Testis (tissue), 3 donors: ENCODE data around the gene SIPA1. TPM values are rescaled to one million over a fixed set of nuclear protein-coding genes. Genes with fewer than 3 reads are reported as not detected.
A peak's percentile ranks its signal among the peaks of the same experiment; 100 is the strongest.

Experiments used
- DNase-seq: peaks from one replicate; pipeline ENCODE4 v3.0.0-alpha.2; 2019
- H3K27ac ChIP-seq, 2 donors: fragments of 200-600 bp; sonication (generic); one replicate each; pipeline ENCODE4 v1.5.1; 2019
- H3K27me3 ChIP-seq: fragments of 200-600 bp; sonication (generic); one replicate; pipeline ENCODE4 v1.5.1; 2019
- H3K36me3 ChIP-seq: fragments of 200-600 bp; sonication (generic); one replicate; pipeline ENCODE4 v1.5.1; 2017; ENCODE audit warnings: low read depth; ENCODE audit errors: missing control alignments
- H3K4me1 ChIP-seq: fragments of 200-600 bp; sonication (generic); one replicate; pipeline ENCODE4 v1.5.1; 2019
- H3K4me3 ChIP-seq, 2 donors: fragments of 200-600 bp; sonication (generic); one replicate each; pipeline ENCODE4 v1.5.1; 2017 to 2019
- H3K9me3 ChIP-seq: fragments of 200-600 bp; sonication (generic); one replicate; pipeline ENCODE4 v1.5.1; 2017
- POLR2A ChIP-seq: fragments of 450-650 bp; IDR thresholded peaks from one replicate; pipeline ENCODE4 v1.6.1; 2017; ENCODE audit warnings: antibody characterized with exemption, mild to moderate bottlenecking, moderate library complexity
- WGBS, 2 donors: methylation state at CpG; one replicate each; pipeline ENCODE4 v1.1.5; 2018; 5-methylcytosine and 5-hydroxymethylcytosine counted together
- intact Hi-C: fragments of 100-400 bp; cut with DNase I; formaldehyde crosslinking; loops from one replicate; pipeline ENCODE4 v1.15.1; 2023; ENCODE audit warnings: low total_unique reads
- polyA plus RNA-seq: library from polyadenylated mRNA; stranded (reverse); fragments of 350-450 nt; fragmentation: Illumina TruSeq; extraction: RNeasy Lipid Tissue Mini Kit (QIAGEN cat#74804); gene quantifications from one replicate; pipeline ENCODE4 v1.2.3, GENCODE V29; 2014; ENCODE audit warnings: low read depth, low replicate concordance; ENCODE audit not compliant: insufficient read depth
- total RNA-seq, 2 donors: library from RNA; depleted of rRNA; stranded (reverse); fragments of >200 nt; gene quantifications; one replicate each; pipeline ENCODE4 v1.2.3, GENCODE V29; 2016
- TF ChIP-seq, protein P1 (sequence below), 3 experiments: fragments of 450-650 bp in 2 of 3; fragments of 200-600 bp in 1 of 3; sonication (generic) in 1 of 3; IDR thresholded peaks; one replicate each; pipeline ENCODE4 v1.5.1; 2016 to 2019; ENCODE audit warnings: antibody characterized with exemption in 3 of 3, mild to moderate bottlenecking in 2 of 3, moderate library complexity in 1 of 3

The SIPA1 gene
- total and polyA plus RNA-seq, 3 donors from 2014 or later, result 15.2 to 29.0 (median 23.5) TPM

DNA sequence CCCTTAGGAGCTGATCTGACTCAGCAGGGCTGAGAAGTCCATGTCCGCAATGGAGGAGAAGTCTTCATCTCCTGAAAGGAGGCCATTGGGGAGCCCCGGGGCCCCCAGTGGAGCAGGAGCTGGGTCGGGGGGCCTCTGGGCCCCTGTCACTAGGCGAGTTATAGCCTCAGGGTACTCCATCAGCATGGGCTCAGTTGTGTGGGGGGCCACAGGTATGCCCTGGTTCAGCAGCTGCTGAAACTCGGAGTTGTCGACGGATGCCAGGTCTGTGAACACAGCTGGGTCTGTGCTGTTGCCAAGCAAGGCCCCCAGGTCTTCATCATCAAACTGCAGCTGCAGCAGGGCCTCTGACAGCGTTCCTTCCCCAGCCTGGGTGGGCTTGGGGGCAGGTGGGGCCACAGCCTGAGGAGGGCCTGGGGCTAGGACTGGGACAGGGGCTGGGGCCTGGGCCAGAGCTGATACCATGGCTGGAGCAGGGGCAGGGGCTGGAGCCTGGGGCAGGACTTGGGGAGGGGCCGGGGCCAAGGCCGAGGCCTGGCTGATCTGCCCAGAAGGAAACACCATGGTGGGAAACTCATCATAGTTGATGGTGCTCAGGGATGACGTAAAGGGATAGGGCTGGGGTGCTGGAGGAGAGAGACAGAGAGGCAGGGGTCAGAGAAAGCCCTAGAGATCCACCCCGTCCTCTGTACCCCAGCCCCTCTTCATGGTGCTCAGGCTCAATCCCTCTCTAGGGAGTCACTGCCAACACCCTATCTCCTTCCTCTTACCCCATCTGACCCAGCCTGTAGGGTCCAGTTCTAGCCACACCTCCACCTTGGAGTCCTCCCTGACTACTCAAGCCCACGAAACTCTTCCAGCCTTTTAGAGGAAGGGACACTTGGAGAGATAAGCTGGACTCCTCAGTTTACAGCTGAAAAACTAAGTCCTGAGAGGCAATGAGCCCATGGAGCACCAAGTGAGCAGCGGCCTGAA lies 16.8 kb downstream of the SIPA1 start:
- Histone ChIP-seq H3K27me3 (no peaks in the 10 kb centered on the region), H3K36me3 (no peaks in the 10 kb centered on the region), H3K4me3 (no peak overlapping the region), H3K27ac (peak overlapping the region in 1 of 2 donors; percentile 98), H3K9me3 (no peaks in the 10 kb centered on the region), H3K4me1 (peaks cover 21% of the 10 kb centered on the region)
- TF ChIP-seq, protein P1, sequence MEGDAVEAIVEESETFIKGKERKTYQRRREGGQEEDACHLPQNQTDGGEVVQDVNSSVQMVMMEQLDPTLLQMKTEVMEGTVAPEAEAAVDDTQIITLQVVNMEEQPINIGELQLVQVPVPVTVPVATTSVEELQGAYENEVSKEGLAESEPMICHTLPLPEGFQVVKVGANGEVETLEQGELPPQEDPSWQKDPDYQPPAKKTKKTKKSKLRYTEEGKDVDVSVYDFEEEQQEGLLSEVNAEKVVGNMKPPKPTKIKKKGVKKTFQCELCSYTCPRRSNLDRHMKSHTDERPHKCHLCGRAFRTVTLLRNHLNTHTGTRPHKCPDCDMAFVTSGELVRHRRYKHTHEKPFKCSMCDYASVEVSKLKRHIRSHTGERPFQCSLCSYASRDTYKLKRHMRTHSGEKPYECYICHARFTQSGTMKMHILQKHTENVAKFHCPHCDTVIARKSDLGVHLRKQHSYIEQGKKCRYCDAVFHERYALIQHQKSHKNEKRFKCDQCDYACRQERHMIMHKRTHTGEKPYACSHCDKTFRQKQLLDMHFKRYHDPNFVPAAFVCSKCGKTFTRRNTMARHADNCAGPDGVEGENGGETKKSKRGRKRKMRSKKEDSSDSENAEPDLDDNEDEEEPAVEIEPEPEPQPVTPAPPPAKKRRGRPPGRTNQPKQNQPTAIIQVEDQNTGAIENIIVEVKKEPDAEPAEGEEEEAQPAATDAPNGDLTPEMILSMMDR (IDR thresholded peaks at IDR 0.05), result no peak
- TF ChIP-seq POLR2A, result no peak
- WGBS, 2 donors, result 77 to 79% methylated on average over 9 to 14 of the region's 14 CpGs
- intact Hi-C loops, result no loop called here
- DNase-seq, result no peak

DNA sequence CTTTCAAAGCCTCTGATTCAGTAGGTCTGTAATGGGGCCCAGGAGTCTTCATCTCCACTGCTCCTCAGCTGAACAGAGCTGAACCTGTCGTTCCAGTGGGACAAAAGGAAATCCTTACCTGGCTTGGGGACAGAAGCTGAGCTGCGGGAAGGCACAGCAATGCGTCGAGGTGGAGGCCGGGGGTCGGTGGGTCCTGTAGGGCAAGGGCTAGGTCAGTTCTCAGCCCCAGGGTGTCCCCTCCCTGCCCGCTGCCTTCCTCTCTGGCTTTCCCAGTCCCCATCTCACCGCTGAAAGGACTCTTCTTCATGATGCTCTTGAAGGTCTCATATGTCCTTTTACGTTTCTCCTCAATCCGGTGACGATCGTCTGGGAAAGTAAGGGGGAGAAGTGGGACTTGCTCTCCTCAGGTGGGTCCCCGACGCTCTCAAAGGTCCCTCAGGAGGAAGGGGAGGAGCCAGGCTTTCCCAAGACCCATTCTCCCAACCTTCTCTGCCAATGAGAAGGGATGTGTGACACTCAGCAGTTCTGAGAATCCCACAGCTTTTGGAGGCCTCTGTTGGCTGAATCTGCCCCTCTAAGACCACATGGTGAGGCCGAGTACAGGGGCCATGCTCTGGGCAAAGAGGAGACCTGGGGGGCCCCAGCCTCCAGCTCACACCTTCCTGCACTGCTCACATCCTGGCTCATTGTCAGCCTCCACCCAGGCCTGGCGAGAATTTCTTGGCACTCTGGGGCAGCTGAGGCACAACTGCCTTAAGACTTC lies 17.9 kb downstream of the SIPA1 start:
- H3K4me1 ChIP-seq, result peaks cover 21% of the 10 kb centered on the region
- TF ChIP-seq, protein P1 (IDR thresholded peaks at IDR 0.05), result no peak
- TF ChIP-seq POLR2A, result no peak
- H3K4me3 ChIP-seq, result no peak overlapping the region
- intact Hi-C loops, result no loop called here
- no peak overlapping the region for H3K27ac ChIP-seq
- no peaks in the 10 kb centered on the region for H3K27me3 ChIP-seq
- WGBS, 2 donors, result 83 to 87% methylated on average over 15 to 16 of the region's 16 CpGs
- H3K36me3 ChIP-seq, result no peaks in the 10 kb centered on the region
- no peak for DNase-seq
- H3K9me3 ChIP-seq, result no peaks in the 10 kb centered on the region

- H3K36me3 ChIP-seq, result no peaks in the 10 kb centered on the region
- intact Hi-C loops, result no loop called here
- DNase-seq, result no peak
- WGBS, 2 donors, result 88 to 93% methylated on average over 7 of the region's 7 CpGs
- H3K9me3 ChIP-seq, result no peaks in the 10 kb centered on the region
- H3K4me1 ChIP-seq, result peaks cover 23% of the 10 kb centered on the region
- no peaks in the 10 kb centered on the region for H3K27me3 ChIP-seq
- H3K27ac ChIP-seq, result no peak overlapping the region
- no peak for TF ChIP-seq POLR2A
- TF ChIP-seq, protein P1 (IDR thresholded peaks at IDR 0.05), result no peak
- no peak overlapping the region for H3K4me3 ChIP-seq
Observed at GRCh38 chr11:65657426-65657825, 19.5 kb downstream of the SIPA1 start.

GRCh38 chr11:65658174-65659021 lies 20.5 kb downstream of the SIPA1 start:
- TF ChIP-seq, protein P1 (IDR thresholded peaks at IDR 0.05), result no peak
- TF ChIP-seq POLR2A, result no peak
- DNase-seq, result no peak
- intact Hi-C loops, result no loop called here
- H3K36me3 ChIP-seq, result no peaks in the 10 kb centered on the region
- H3K4me3 ChIP-seq, result no peak overlapping the region
- H3K9me3 ChIP-seq, result no peaks in the 10 kb centered on the region
- H3K27me3 ChIP-seq, result no peaks in the 10 kb centered on the region
- H3K27ac ChIP-seq, result no peak overlapping the region
- WGBS, 2 donors, result 92 to 93% methylated on average over 13 to 21 of the region's 21 CpGs
- peaks cover 17% of the 10 kb centered on the region for H3K4me1 ChIP-seq
